CD4-positive, alpha-beta T cell treated with Interferon alpha-2 for 1 hour (primary cell): ENCODE results near the gene LDB1.
A peak's percentile ranks its signal among the peaks of the same experiment; 100 is the strongest.

Experiments
- DNase-seq, 2 donors: peaks; one replicate each; pipeline ENCODE4 v3.0.0-alpha.2; 2020 to 2022

The LDB1 gene

DNA sequence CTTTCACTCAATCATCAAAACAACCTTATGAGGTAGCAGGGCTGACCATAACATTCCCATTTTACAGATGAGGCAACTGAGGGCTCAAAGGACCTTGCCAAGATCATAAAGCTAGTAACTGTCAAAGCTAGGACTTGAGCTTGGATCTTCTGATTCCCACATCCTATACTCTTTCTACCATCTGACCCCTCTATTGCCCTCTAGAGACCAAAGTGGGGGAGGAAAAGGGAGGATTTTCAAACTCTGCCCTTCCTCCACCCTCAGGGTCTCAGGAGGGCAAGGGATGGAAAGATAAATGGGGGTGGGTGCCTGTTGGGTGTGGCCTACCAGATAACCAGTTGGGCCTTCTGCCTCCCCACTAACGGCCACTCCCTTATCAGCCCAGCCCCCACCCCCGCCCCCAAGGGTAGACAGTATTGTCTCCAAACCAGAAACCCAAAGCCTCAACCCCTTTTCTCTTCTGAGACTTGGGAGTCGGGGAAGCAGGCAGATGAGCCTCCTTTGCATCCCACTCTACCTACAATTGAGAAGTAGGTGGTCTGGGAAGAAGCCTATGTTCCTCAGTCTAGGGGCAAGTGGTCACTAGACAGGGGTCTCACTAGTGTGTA is 7.9 kb downstream of the LDB1 start:
- DNase-seq = no peak

- no peak for DNase-seq
Observed at GRCh38 chr10:102111276-102111675, 8.9 kb downstream of the LDB1 start.

- no peak for DNase-seq
Observed at GRCh38 chr10:102109166-102110116, 10.7 kb downstream of the LDB1 start.

DNA sequence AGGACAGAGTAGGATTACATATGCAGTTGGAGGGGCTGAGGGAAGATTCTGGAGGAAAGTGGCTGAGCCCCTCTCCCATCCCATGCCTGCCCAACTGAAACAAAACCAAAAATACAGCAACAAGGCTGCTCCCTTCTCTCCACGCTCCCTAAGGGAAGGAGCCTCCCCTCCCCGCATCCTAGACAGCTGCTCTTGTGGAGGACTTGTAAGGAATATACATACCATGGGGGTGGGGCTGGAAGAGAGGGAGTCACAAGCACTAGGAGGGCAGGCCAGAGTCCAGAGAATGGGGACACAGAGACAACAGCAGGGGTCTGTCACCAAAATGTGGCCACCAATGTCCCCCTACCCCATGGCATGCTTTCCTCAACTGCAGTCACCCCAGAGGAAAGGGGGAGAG is 13.2 kb downstream of the LDB1 start:
- no peak for DNase-seq

DNA sequence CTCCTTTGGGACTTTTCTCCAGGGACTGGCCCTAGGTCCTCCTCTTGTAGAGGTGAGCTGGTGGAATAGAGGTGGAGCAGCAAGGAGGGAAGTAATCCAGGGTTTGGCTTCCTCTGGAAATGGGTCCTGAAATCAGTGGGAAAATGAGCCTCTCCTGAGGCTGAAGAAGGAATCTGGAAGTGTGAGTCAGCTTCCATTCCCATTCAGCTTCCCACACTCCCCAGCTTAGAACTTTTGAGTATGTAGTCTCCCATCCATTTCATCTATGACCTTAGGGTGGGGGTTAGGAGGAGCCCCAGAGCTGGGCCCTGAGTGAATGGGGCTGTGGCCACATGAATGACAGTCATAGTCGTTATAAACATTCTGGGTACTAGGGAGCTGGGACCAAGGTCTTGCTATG is 17.7 kb downstream of the LDB1 start:
- no peak for DNase-seq

DNA sequence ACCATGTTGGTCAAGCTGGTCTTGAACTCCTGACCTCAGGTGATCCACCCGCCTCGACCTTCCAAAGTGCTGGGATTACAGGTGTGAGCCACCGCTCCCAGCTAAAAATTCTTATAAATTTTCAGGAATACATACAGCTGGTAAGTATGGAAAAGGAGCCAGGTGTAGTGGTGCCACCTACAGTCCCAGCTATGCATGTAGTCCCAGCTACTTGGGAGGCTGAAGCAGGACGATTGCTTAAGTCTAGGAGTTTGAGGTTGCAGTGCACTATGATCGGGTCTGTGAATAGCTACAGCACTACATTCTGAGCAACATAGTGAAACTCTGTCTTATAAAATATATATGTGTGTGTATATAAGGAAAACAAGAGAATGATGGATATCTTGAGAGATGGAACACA is 19.0 kb downstream of the LDB1 start:
- DNase-seq = no peak

GRCh38 chr10:102096449-102096848 is 23.7 kb downstream of the LDB1 start:
- no peak for DNase-seq

DNA sequence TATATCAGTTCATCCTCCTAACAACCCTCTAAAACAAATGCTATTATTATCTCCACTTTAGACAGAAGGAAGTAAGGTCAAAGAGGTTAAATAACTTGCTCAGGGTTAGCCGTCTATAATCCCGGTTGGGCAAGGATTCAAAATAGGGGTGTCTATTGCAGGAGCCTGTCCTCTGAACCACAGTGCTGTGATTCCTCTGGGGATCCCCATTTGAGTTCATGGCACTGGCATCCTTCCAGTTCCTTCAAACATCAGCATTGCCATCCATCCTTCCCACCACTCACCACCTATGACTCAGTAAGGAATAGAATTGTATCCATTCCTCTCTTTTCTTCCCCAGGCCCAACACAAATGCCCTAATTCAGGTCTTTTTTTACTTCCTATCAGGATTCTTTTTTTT is 29.4 kb downstream of the LDB1 start:
- no peak for DNase-seq

GRCh38 chr10:102086196-102086595 is 34.0 kb downstream of the LDB1 start:
- DNase-seq = no peak

GRCh38 chr10:102085336-102085735 is 34.8 kb downstream of the LDB1 start:
- DNase-seq = no peak

GRCh38 chr10:102083541-102083940 is 36.6 kb downstream of the LDB1 start:
- no peak for DNase-seq

GRCh38 chr10:102072673-102073527 is 47.3 kb downstream of the LDB1 start:
- DNase-seq = peak; percentile 74 to 84

DNA sequence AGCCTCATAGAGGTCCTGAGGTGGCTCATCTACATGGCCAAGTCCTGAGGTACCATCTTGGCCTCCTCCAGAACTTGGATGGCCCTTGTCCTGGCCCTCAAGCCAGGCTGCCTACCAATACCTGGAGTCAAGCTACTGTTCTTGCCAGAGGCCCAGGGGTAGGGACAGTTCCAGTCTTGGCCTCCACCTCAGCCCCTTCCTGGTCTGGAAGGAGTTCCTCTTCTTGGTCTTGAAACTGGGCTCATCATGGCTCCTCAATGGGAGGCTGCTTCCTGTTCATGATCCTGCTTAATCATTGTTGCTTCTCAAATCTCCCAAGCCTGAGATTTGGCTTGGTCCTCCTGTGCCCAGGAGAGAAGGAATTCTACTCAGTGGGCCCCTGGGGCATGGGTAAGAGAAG is 51.1 kb downstream of the LDB1 start:
- no peak for DNase-seq

GRCh38 chr10:102068216-102068615 is 52.0 kb downstream of the LDB1 start:
- DNase-seq = no peak

GRCh38 chr10:102067091-102067916 is 52.9 kb downstream of the LDB1 start:
- no peak for DNase-seq

DNA sequence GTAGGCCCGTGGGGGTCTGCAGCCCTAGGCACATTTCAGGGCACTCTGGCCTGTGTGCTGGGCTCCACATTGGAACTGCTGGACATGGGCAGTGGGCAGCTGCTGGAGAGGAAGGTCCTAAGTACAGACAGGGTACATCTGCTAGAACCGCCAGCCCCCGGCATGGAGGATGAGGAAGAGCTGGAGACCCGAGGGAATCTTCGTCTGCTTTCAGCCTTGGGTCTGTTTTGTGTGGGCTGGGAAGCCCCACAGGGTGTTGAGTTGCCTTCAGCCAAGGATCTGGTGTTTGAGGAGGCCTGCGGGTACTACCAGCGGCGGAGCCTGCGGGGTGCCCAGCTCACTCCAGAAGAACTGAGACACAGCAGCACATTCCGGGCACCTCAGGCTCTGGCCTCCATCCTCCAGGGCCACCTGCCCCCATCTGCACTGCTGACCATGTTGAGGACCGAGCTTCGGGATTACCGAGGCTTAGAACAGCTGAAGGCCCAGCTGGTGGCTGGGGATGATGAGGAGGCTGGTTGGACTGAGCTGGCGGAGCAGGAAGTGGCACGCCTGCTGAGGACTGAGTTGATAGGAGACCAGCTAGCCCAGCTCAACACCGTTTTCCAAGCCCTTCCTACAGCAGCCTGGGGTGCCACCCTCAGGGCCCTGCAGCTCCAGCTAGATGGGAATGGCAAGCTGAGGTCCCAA is 53.6 kb downstream of the LDB1 start:
- DNase-seq = no peak

DNA sequence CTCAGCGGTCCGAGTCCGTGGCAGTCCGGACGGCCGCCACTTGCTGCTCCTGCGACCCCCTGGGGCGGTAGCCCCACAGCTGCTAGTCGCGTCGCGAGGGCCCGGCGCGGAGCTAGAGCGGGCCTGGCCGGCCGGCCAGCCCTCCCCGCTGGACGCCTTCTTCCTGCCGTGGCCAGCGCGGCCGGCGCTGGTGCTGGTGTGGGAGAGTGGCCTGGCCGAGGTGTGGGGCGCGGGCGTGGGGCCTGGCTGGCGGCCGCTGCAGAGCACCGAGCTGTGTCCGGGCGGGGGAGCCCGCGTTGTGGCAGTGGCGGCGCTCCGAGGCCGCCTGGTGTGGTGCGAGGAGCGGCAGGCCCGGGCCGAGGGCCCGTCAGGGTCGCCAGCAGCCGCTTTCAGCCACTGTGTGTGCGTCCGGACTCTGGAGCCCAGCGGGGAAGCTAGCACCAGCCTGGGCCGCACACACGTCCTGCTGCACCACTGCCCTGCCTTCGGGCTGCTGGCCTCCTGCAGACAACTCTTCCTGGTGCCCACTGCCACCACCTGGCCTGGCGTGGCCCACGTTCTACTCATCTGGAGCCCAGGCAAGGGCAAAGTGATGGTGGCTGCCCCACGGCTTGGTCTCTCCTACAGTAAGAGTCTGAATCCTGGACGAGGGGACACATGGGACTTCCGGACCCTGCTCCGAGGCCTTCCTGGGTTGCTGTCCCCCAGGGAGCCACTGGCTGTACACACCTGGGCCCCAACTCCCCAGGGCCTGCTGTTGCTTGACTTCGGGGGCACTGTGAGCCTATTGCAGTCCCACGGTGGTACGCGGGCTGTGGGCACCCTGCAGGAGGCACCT is 54.4 kb downstream of the LDB1 start:
- peak in 1 of 2 donors; percentile 14 for DNase-seq

DNA sequence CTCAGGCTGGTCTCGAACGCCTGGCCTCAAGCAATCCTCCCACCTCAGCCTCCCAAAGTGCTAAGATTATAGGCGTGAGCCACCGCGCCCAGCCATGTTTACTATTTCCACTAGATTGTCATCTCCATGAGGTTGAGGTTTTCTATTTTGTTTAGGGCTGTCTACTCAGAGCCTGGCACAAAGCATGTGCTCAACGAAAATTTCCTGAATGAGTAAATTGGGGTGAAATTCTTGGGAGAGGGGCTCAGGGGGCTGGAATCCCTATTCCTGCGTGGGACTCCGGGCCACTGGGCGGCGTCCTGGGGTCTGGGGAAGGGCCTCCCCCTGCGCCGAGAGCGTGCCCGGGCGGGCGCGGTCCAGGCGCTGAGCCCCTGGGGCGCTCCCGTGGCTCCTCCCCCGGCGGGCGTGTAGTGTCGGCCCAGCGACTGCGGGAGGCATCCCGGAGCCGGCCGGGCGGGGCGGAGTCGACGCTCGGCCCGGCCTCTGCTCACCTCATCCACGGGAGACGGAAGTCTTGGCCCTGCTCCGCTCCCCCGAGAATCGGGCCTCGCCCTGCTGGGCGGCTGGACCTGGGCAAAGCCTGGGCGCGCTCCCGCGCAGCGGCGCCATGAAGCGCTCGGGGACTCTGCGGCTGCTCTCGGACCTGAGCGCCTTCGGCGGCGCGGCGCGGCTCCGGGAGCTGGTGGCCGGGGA is 55.2 kb downstream of the LDB1 start, which contains the start of gene HPS6:
Gene HPS6, plus strand, starts transcription at position 482 of the 693 bp plus-strand sequence. Its CDS starts 126 bp downstream, at position 608.
- peak; percentile 85 to 90 for DNase-seq

DNA sequence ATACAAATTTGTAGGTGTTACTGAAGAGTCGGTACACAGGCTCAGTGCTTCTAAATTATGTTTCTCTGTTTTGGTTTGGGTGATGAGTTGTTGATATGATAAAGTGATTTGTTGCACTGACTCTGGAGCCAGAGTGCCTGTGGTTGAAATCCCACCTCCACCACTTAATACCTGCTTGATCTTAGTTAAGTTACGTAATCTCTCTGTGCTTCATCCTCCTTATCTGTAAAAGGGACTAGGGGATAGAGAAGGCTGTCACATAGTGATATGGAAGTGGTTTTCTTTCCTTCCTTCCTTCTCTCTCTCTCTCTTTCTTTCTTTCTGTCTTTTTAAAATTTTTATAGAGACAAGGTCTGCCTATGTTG is 55.7 kb downstream of the LDB1 start:
- DNase-seq = peak in 1 of 2 donors; percentile 10

- no peak for DNase-seq
Observed at GRCh38 chr10:102059987-102060386, 60.2 kb downstream of the LDB1 start.
